Left renal pelvis (tissue), 4 donors: Measurements from ENCODE around the gene SHISAL2A. TPM values are rescaled to one million over a fixed set of nuclear protein-coding genes. Genes with fewer than 3 reads are reported as not detected.
A peak's percentile ranks its signal among the peaks of the same experiment; 100 is the strongest.
"Not testable (repeated sequence)": the region's sequence is repeated elsewhere in the genome, so short reads cannot be mapped to it uniquely, and the experiment has no call there.

ENCODE experiments used
- DNase-seq, 4 donors: peaks; one replicate each; pipeline ENCODE4 v3.0.0-alpha.2; 2013; ENCODE audit warnings: low read depth in 4 of 4, low spot score in 3 of 4
- polyA plus RNA-seq, 4 donors: library from polyadenylated mRNA; unstranded; fragments of 120-200 nt; gene quantifications; one replicate each; pipeline ENCODE4 v1.2.1, GENCODE V29; 2013; ENCODE audit not compliant: insufficient read length in 4 of 4

The SHISAL2A gene
- polyA plus RNA-seq, 4 donors = 0.74 to 2.4 (median 1.8) TPM

- no peak for DNase-seq
Observed at GRCh38 chr1:52680353-52680752, 47.4 kb downstream of the SHISAL2A start.

- no peak for DNase-seq
Observed at GRCh38 chr1:52681136-52681535, 48.2 kb downstream of the SHISAL2A start.

GRCh38 chr1:52683367-52683940, 50.5 kb downstream of the SHISAL2A start:
- no peak for DNase-seq

GRCh38 chr1:52684545-52684944, 51.6 kb downstream of the SHISAL2A start:
- DNase-seq = no peak

- DNase-seq = peak in 1 of 4 donors; percentile 45
Observed at GRCh38 chr1:52686261-52686751, 53.3 kb downstream of the SHISAL2A start.

- no peak for DNase-seq
Observed at GRCh38 chr1:52686830-52687229, 53.9 kb downstream of the SHISAL2A start.

GRCh38 chr1:52691821-52692220, 58.9 kb downstream of the SHISAL2A start:
- DNase-seq = no peak

GRCh38 chr1:52692697-52693096, 59.7 kb downstream of the SHISAL2A start:
- no peak for DNase-seq

- not testable (repeated sequence) for DNase-seq
Observed at GRCh38 chr1:52693351-52693750, 60.4 kb downstream of the SHISAL2A start.

GRCh38 chr1:52693843-52694242, 60.9 kb downstream of the SHISAL2A start:
- DNase-seq = no peak

- DNase-seq = no peak
Observed at GRCh38 chr1:52695627-52696026, 62.7 kb downstream of the SHISAL2A start.

- DNase-seq = peak; percentile 68 to 78 (median 72)
Observed at GRCh38 chr1:52697795-52698674, 65.1 kb downstream of the SHISAL2A start, which contains the start of gene COA7. COA7 (minus strand) TSS chr1:52698347; CDS start chr1:52698326, 21 bp downstream.

GRCh38 chr1:52702886-52703787, 70.2 kb downstream of the SHISAL2A start:
- peak; percentile 64 to 88 (median 78) for DNase-seq

- DNase-seq = no peak
Observed at GRCh38 chr1:52706136-52706670, 73.2 kb downstream of the SHISAL2A start.

Other genes starting within 250 kb of the SHISAL2A start
- 1 to 10 TPM; 4.2 to 8.2 (median 7.2) TPM for gene ORC1, start 228.7 kb upstream of the SHISAL2A start, polyA plus RNA-seq
- 10 to 100 TPM; 66.6 to 86.0 (median 79.2) TPM for gene PRPF38A, start 228.6 kb upstream of the SHISAL2A start, polyA plus RNA-seq
- 100 to 1,000 TPM in 1 of 4 donors, 10 to 100 TPM in 3; 66.8 to 119 (median 80.4) TPM for gene TUT4, start 80.1 kb upstream of the SHISAL2A start, polyA plus RNA-seq
- 10 to 100 TPM; 71.5 to 93.5 (median 76.9) TPM for gene GPX7, start 30.8 kb upstream of the SHISAL2A start, polyA plus RNA-seq
- 10 to 100 TPM; 15.3 to 18.3 (median 17.0) TPM for gene COA7, start 65.2 kb downstream of the SHISAL2A start, polyA plus RNA-seq
- gene ZYG11B, start 93.3 kb downstream of the SHISAL2A start, polyA plus RNA-seq = 10 to 100 TPM; 25.8 to 30.7 (median 28.1) TPM
- under 1 TPM; 0.17 to 0.23 (median 0.18) TPM for gene ZYG11A, start 209.6 kb downstream of the SHISAL2A start, polyA plus RNA-seq